Measurements from ENCODE around the gene CDH13.

CDH13 gene

DNA sequence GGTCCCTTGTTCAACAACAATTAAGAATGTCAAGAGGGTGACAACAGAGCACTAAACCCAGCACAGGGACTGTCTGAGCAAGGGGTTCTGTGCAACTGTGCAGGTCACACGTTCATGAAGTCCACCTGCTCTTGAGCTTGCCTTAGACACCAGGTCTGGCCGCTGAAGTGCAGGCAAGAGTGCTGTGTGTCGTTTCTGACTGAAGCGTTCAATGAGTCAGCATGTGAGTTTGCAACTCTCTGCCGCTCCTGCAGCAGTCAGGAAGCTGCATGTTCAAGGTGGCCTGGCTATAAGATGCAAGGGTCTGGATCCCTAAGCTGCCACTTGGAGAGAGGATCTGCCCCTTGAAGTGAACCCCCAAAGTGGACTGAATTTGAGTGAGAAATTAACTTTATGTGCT, 848.3 kb downstream of the CDH13 start:
- H3K4me3 Mint-ChIP-seq, result no peak overlapping the region
- H3K4me1 Mint-ChIP-seq (ENCODE audit: low read depth), result no peaks in the 10 kb centered on the region
- H3K27me3 Mint-ChIP-seq, result no peaks in the 10 kb centered on the region
- no peaks in the 10 kb centered on the region for H3K36me3 Mint-ChIP-seq (ENCODE audit: low read depth)
- no peak overlapping the region for H3K27ac Mint-ChIP-seq
- H3K9me3 Mint-ChIP-seq, result no peaks in the 10 kb centered on the region
- no peak for DNase-seq

DNA sequence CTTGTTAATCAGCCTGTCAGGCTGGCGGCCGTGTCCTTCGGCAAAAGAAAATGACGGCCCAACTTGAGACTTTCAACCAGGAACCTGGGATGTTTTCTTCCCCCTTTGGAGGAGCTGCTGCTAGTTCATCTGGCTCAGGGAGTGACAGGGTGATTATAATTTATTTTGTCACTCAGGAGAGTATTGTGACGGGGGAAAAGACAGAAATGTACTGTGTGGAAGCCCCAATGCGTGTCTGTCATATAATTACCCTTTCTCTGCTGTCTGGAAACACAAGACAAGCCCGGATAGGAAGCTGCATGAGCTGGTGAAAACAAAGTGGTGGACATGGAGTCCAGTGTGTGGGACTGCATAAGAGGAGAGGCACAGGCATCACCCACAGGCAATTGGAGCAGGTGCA, 854.8 kb downstream of the CDH13 start:
- no peaks in the 10 kb centered on the region for H3K36me3 Mint-ChIP-seq (ENCODE audit: low read depth)
- H3K27me3 Mint-ChIP-seq, result no peaks in the 10 kb centered on the region
- no peak overlapping the region for H3K4me3 Mint-ChIP-seq
- H3K27ac Mint-ChIP-seq, result no peak overlapping the region
- no peak for DNase-seq
- no peaks in the 10 kb centered on the region for H3K4me1 Mint-ChIP-seq (ENCODE audit: low read depth)
- no peaks in the 10 kb centered on the region for H3K9me3 Mint-ChIP-seq

DNA sequence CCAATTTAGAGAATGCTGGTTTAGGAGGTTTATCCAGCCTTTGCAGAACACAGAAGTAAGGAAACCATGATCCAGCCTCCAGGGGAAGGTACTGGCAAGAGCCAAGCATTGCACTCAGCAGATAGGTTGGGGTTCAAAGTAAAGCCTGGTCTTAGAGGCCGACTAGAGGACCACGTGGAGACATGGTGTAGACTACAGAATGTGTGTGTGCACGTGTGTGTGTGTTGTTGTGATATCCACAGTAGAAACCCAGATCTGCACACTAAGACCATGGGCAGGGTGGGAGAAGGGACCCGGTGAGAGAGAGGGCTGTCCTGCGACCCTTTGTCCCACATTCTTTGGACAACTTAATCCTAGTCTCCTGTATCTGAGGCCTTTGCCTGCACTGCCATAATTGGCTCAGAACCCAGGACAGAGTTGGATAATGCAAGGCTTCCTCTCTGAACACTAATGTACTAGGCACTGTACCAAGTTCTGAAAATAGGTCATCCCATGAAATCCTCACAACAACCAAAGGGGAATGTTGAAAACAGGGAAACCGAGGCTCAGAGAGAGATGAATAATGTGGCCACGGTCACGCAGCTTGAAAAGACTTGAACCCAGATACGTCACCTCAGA, 855.9 kb downstream of the CDH13 start:
- DNase-seq, result no peak
- Mint-ChIP-seq H3K27ac (no peak overlapping the region), H3K27me3 (no peaks in the 10 kb centered on the region), H3K9me3 (no peaks in the 10 kb centered on the region), H3K36me3 (ENCODE audit: low read depth) (no peaks in the 10 kb centered on the region), H3K4me3 (no peak overlapping the region), H3K4me1 (ENCODE audit: low read depth) (no peaks in the 10 kb centered on the region)

DNA sequence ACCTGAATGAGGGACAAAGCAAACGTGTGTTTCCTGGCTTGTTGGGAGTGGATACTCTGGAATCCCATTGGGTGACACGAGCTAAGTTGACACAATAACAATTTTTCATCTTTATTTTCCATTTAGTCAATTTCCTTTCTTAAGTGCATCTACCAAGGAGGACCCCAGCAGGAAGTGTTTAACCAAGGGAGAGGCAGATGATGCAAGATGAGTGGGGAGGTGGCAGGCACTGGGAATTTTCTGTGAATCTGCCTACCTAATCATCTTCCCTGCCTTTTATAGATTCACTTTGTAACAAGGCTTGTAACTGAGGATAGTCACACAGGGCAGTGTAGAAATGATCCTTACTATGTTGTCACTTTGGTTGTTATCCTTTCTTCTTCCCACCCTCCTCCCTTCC, 863.3 kb downstream of the CDH13 start:
- Mint-ChIP-seq H3K4me1 (ENCODE audit: low read depth) (no peaks in the 10 kb centered on the region), H3K27ac (no peak overlapping the region), H3K27me3 (no peaks in the 10 kb centered on the region), H3K4me3 (no peak overlapping the region), H3K36me3 (ENCODE audit: low read depth) (no peaks in the 10 kb centered on the region), H3K9me3 (peaks cover 2% of the 10 kb centered on the region)
- no peak for DNase-seq

DNA sequence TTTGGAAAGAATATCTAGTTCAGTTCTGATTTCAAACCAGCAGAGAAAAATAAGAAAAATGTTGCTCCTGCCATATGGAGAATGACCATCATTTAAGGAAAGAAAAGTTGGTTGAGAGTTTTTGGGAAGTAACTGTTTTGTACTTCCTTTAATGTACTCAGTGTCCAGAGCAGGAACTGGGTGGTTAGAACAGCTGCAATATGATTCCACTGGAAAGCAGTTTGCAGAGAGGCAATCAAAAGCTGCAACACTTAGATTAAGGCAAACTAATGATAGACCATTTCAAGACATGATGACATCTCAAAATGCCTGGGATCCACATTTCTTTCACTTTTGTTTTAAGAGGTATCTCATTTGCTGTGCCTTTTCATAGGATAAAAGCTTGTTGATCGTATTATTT, 867.7 kb downstream of the CDH13 start:
- H3K27me3 Mint-ChIP-seq, result no peaks in the 10 kb centered on the region
- no peak overlapping the region for H3K4me3 Mint-ChIP-seq
- no peaks in the 10 kb centered on the region for H3K36me3 Mint-ChIP-seq (ENCODE audit: low read depth)
- H3K27ac Mint-ChIP-seq, result no peak overlapping the region
- H3K9me3 Mint-ChIP-seq, result peaks cover 4% of the 10 kb centered on the region
- H3K4me1 Mint-ChIP-seq (ENCODE audit: low read depth), result no peaks in the 10 kb centered on the region
- no peak for DNase-seq

DNA sequence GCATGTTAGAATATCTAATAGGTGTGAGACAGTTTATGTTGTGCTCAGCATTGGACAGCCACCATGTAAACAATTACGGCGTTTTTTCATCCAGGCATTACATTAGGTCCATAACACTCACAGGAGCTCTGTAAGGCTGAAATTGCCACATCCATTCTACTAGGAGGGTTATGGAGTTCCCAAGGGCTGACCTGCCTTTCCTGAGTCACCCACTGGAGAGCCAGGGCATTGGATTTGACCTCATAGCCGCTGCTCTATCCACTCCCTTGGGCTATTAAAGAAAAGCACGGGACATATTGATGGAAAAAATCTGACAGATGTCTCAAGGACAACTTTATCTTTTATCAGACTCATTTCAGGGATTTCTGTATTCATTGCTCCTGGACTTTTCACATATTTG, 874.7 kb downstream of the CDH13 start:
- peaks cover 2% of the 10 kb centered on the region for H3K9me3 Mint-ChIP-seq
- H3K4me1 Mint-ChIP-seq (ENCODE audit: low read depth), result no peaks in the 10 kb centered on the region
- no peaks in the 10 kb centered on the region for H3K36me3 Mint-ChIP-seq (ENCODE audit: low read depth)
- H3K4me3 Mint-ChIP-seq, result no peak overlapping the region
- no peak for DNase-seq
- H3K27me3 Mint-ChIP-seq, result no peaks in the 10 kb centered on the region
- no peak overlapping the region for H3K27ac Mint-ChIP-seq

DNA sequence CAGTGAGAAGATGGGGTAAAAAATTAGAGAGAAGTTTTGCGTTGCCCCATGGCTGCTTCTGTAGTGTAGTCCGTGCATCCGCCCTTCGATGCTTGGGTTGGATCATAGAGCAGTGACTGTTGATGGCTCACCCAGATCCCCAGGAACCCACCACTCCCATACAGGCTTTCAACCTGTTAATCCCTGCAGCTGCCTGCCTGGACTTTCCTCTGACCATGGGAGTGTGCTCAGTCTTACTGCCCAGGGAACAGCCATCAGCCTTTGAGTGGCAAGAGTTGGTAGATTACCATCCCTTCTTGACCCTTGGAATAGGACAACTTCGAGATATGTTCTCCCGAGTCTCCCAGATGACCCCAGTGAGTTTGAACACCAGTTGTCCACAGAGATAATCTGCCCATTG, 881.5 kb downstream of the CDH13 start:
- H3K9me3 Mint-ChIP-seq, result peaks cover 3% of the 10 kb centered on the region
- no peak overlapping the region for H3K4me3 Mint-ChIP-seq
- H3K27ac Mint-ChIP-seq, result no peak overlapping the region
- H3K4me1 Mint-ChIP-seq (ENCODE audit: low read depth), result no peaks in the 10 kb centered on the region
- DNase-seq, result no peak
- peaks cover 2% of the 10 kb centered on the region for H3K27me3 Mint-ChIP-seq
- H3K36me3 Mint-ChIP-seq (ENCODE audit: low read depth), result no peaks in the 10 kb centered on the region

DNA sequence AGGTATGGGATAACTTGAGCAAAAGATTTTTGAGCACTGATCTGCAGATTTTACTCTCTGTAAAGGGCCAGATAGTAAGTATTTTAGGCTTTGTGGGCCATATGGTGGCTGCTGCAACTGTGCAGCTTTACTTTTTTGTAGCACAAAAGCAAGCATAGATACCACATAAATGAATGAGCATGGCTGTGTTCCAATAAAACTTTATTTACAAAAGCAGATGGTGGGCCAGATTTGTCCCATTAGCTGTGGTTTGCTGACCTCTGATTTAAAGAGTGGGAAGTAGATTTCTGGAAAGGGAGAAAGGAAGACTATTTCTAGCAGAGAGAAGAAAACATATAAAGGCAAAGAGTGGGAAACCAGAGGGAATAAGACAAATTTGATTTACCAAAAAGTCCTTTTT, 882.5 kb downstream of the CDH13 start:
- Mint-ChIP-seq H3K9me3 (peaks cover 2% of the 10 kb centered on the region), H3K4me3 (no peak overlapping the region), H3K27ac (no peak overlapping the region), H3K27me3 (peaks cover 2% of the 10 kb centered on the region), H3K36me3 (ENCODE audit: low read depth) (no peaks in the 10 kb centered on the region), H3K4me1 (ENCODE audit: low read depth) (no peaks in the 10 kb centered on the region)
- DNase-seq, result no peak

DNA sequence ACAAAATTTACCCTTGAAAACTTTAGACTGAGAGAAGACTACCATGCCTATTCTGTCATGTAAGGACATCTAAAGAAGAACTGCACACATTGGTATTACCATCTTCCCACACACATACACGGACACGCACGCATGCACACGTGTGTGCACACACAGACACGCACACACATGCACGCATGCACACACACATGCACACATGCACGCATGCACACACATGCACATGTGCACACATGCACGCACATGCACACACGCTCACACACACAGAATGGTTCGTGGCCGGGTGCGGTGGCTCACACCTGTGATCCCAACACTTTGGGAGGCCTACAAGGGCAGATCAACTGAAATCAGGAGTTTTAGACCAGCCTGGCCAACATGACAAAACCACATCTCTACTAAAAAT, 884.1 kb downstream of the CDH13 start:
- no peaks in the 10 kb centered on the region for H3K4me1 Mint-ChIP-seq (ENCODE audit: low read depth)
- H3K4me3 Mint-ChIP-seq, result no peak overlapping the region
- H3K9me3 Mint-ChIP-seq, result peaks cover 2% of the 10 kb centered on the region
- H3K27ac Mint-ChIP-seq, result no peak overlapping the region
- H3K27me3 Mint-ChIP-seq, result peaks cover 2% of the 10 kb centered on the region
- H3K36me3 Mint-ChIP-seq (ENCODE audit: low read depth), result no peaks in the 10 kb centered on the region
- no peak for DNase-seq

DNA sequence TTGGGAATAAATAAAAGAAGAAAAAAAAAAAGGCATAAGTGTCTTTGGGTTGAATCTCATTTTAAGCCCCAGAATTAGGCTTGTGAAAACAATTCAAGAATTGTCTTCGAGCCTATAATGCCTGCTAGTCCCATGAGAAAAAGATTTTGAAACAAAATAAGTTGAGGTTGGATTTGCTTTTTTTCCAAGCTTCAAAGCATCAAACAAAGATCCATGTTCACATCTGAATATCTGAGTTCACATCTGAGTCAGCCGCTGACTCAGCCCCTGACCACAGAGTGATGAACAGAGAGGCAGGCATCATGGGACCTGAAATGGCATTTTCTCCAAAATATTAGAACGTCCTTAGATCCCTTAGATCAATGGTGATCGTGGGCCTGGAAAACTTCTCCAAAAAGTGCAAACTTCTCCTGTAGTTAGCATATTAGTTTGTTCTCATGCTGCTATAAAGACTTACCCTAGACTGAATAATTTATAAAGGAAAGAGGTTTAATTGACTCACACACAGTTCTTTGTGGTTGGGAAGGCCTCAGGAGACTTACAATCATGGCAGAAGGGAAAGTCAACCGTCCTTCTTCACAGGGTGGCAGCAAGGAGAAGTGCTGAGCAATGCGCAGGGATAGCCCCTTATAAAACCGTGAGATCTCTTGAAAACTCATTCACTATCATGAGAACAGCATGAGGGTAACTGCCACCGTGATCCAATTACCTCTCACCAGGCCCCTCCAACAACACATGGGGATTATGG, 886.4 kb downstream of the CDH13 start:
- H3K27me3 Mint-ChIP-seq, result peaks cover 2% of the 10 kb centered on the region
- no peaks in the 10 kb centered on the region for H3K4me1 Mint-ChIP-seq (ENCODE audit: low read depth)
- H3K27ac Mint-ChIP-seq, result no peak overlapping the region
- no peak for DNase-seq
- no peak overlapping the region for H3K4me3 Mint-ChIP-seq
- H3K9me3 Mint-ChIP-seq, result peaks cover 11% of the 10 kb centered on the region
- no peaks in the 10 kb centered on the region for H3K36me3 Mint-ChIP-seq (ENCODE audit: low read depth)

DNA sequence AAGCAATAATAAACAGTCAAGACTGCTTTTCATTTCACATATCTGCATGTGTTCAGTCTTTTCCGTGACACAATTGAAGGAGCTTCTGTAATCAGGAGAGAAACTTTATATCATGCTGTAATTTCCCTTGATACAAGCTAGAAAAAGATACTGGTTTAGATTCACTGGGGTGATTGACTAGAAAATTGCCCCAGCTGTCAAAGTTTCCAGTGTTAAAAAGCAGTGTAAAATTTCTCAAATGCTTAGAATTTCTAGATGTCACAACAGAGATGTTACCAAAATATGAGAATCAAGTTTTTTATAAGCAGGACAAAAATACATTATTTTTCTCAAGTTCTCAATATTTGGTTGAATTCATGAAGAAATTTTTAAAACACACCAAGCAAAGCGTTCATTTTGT, 888.6 kb downstream of the CDH13 start:
- DNase-seq, result no peak
- no peak overlapping the region for H3K4me3 Mint-ChIP-seq
- H3K27me3 Mint-ChIP-seq, result no peaks in the 10 kb centered on the region
- peaks cover 16% of the 10 kb centered on the region for H3K9me3 Mint-ChIP-seq
- no peaks in the 10 kb centered on the region for H3K36me3 Mint-ChIP-seq (ENCODE audit: low read depth)
- no peaks in the 10 kb centered on the region for H3K4me1 Mint-ChIP-seq (ENCODE audit: low read depth)
- no peak overlapping the region for H3K27ac Mint-ChIP-seq

DNA sequence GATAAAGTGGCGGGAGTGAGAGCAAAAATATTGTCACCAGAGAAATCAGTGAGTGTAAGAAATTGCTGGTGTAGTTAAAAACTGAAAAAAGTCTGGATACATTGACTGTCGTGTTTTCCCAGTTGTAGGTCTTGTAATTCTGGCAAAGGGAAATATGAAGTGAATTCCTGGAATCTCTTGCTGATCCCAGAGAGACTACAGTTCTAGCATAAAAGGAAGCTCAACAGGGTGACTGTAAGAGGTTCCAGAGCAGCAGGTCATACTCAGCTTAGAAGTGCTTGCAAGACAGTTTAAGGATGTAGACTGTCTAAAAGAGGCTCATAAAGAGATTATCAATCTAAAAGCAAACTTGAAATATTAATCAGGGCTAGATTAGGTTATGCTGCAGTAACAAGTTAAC, 890.2 kb downstream of the CDH13 start:
- no peaks in the 10 kb centered on the region for H3K4me1 Mint-ChIP-seq (ENCODE audit: low read depth)
- H3K36me3 Mint-ChIP-seq (ENCODE audit: low read depth), result no peaks in the 10 kb centered on the region
- H3K9me3 Mint-ChIP-seq, result peaks cover 14% of the 10 kb centered on the region
- DNase-seq, result no peak
- H3K27me3 Mint-ChIP-seq, result no peaks in the 10 kb centered on the region
- H3K27ac Mint-ChIP-seq, result no peak overlapping the region
- no peak overlapping the region for H3K4me3 Mint-ChIP-seq

DNA sequence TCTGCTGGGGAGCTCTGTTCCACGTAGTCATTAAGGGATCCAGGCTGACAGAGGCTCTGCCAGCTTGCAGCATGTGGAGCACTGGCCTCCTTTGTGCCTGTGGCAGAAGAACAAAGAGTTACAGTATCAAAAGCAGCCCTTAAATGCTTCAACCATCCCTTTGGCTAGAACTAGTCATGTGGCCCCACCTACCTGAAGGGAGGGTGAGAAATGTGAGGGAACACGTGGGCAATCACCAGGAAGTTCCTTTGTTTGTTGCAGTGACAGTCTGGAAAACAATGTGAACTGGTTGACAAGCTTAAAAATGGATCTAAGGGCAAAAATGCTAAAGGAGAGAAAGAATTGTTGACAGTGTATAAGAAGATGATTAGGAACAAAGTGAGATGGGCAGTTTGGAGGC, 890.6 kb downstream of the CDH13 start:
- H3K27ac Mint-ChIP-seq, result no peak overlapping the region
- peaks cover 14% of the 10 kb centered on the region for H3K9me3 Mint-ChIP-seq
- no peaks in the 10 kb centered on the region for H3K4me1 Mint-ChIP-seq (ENCODE audit: low read depth)
- no peaks in the 10 kb centered on the region for H3K36me3 Mint-ChIP-seq (ENCODE audit: low read depth)
- no peak overlapping the region for H3K4me3 Mint-ChIP-seq
- DNase-seq, result no peak
- H3K27me3 Mint-ChIP-seq, result no peaks in the 10 kb centered on the region

DNA sequence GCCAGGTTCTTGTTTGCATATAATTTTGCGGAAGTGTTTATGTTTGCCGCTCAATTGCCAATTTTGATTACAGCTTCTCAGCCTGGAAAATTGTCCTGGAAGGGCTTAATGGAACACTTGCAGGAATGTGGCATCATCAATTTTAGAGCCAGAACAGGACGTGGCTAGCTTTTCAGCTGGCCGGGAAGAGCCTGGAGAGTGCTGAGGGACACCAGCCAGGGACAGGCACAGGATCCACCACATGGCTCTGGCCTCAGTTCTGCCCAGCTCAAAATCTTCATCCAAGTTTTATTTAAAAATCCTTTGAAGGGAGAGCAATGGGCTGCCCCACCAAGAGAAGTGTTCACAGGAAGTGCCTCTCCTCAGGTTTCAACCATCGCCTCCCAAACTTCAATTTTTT, 893.8 kb downstream of the CDH13 start:
- Mint-ChIP-seq H3K4me1 (ENCODE audit: low read depth) (no peaks in the 10 kb centered on the region), H3K36me3 (ENCODE audit: low read depth) (no peaks in the 10 kb centered on the region), H3K27ac (no peak overlapping the region), H3K9me3 (peaks cover 14% of the 10 kb centered on the region), H3K27me3 (no peaks in the 10 kb centered on the region), H3K4me3 (no peak overlapping the region)
- no peak for DNase-seq

DNA sequence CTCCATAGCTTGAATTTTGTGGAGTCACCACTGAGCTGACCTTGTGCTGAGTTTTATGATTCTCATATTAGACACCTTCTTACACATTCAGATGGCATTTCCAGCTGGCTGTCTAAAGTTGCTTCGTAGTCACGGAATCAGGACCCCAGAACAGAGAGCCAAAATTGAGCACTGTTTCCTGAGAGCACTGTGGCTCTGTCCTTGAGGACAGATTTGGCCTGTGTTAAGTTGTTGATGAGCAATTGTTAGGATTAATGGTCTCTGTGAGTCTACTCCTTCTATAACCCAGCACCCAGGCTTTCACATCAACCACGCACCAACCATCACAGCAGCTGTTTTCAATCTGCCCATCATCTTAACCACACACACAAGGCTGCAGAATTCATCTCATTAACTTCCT, 903.5 kb downstream of the CDH13 start:
- Mint-ChIP-seq H3K4me3 (no peak overlapping the region), H3K36me3 (ENCODE audit: low read depth) (no peaks in the 10 kb centered on the region), H3K9me3 (peaks cover 2% of the 10 kb centered on the region), H3K27ac (no peak overlapping the region), H3K27me3 (no peaks in the 10 kb centered on the region), H3K4me1 (ENCODE audit: low read depth) (no peaks in the 10 kb centered on the region)
- no peak for DNase-seq

DNA sequence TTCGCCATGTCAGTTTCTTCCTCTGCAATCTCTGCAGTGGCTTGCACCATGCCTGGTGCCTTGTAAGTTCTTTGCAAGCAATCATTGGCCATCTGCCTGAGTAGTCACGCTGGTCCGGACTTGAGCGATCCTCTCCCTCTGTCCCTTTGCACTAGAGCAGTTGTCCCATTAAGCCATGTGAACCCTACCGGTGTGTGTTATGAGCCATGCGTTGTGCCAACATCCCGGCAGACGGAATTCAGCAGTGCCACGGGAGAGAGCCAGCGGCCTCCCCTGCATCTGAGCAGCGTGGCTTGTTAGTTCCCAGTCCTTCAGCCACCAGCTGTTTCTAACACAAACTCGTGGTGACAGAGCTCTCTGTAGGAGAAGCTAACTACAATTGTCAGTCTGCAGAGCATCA, 905.9 kb downstream of the CDH13 start:
- H3K4me3 Mint-ChIP-seq, result no peak overlapping the region
- no peaks in the 10 kb centered on the region for H3K27me3 Mint-ChIP-seq
- peaks cover 2% of the 10 kb centered on the region for H3K9me3 Mint-ChIP-seq
- H3K4me1 Mint-ChIP-seq (ENCODE audit: low read depth), result no peaks in the 10 kb centered on the region
- no peak for DNase-seq
- H3K27ac Mint-ChIP-seq, result no peak overlapping the region
- H3K36me3 Mint-ChIP-seq (ENCODE audit: low read depth), result no peaks in the 10 kb centered on the region

All from activated T-cell treated with anti-CD3 and anti-CD28 coated beads, Interleukin-2, amount 50 U/mL, for 24 hours (primary cell).